Stomach (tissue), 4 donors: ENCODE results near the gene RIPOR3.
A peak's percentile ranks its signal among the peaks of the same experiment; 100 is the strongest.

Experiments
- CTCF ChIP-seq, 7 experiments: fragments of 450-650 bp in 4 of 7; fragments of 200-600 bp in 3 of 7; sonication (generic) in 3 of 7; IDR thresholded peaks; one replicate each; pipeline ENCODE4 v1.5.1; 2016 to 2019; ENCODE audit warnings: antibody characterized with exemption in 7 of 7, control low read depth in 2 of 7, mild to moderate bottlenecking in 1 of 7
- POLR2A ChIP-seq, 4 donors: fragments of 450-650 bp; IDR thresholded peaks; one replicate each; pipeline ENCODE4 v1.6.1; 2016; ENCODE audit warnings: antibody characterized with exemption in 4 of 4, control low read depth in 2 of 4, mild to moderate bottlenecking in 1 of 4, moderate library complexity in 1 of 4
- POLR2AphosphoS5 ChIP-seq, 3 donors: sonication (generic); formaldehyde crosslinking; IDR thresholded peaks; one replicate each; pipeline ENCODE4 v1.6.1; 2016; ENCODE audit warnings: antibody characterized with exemption in 3 of 3

DNA sequence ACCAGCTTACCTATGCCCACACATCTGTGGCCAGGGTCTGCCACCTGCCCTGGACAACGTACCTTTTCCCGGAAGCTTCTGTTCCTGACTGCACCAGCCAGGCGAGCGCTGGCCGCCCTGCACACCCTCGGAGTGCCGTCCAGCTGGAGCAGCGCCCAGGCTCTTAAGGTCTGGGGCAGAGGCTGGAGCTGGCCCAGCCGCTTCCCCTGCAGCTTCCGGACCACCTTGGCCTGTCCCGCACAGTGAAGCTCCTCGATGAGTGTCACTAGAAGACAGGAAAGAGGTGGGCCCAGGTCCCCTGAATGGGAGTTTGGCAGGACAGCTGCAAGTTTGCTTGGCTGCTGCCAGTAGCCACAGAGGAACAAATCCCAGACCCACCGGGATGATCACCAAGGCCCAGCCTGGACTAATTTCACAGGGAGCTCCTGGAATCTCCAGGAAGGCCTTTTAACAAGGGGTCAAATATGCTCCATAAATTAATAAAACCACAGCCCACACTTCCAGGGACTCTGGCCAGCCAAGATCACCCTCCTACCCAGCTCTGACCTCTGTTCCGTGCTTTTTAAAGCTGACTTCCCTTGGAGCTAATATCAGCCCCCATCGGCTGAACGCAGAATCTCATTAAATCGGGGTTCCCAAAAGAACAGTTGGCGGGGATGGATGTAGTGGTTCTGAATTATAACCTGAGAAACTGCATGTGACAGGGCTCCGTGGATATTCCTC, 98.9 kb downstream of the RIPOR3 start:
- TF ChIP-seq CTCF (IDR thresholded peaks at IDR 0.05) (no peak), POLR2AphosphoS5 (IDR thresholded peaks at IDR 0.05) (peak in 1 of 3 donors; percentile 47), POLR2A (IDR thresholded peaks at IDR 0.05) (no peak)
